K562 (cell line): ENCODE data around the gene MSTO1. TPM values are rescaled to one million over a fixed set of nuclear protein-coding genes. Genes with fewer than 3 reads are reported as not detected.
A peak's percentile ranks its signal among the peaks of the same experiment; 100 is the strongest.
"Not testable (repeated sequence)": the region's sequence is repeated elsewhere in the genome, so short reads cannot be mapped to it uniquely, and the experiment has no call there.

Experiments
- ATAC-seq: fragments of 200-7000 bp; cut with Tn5 transposase; 3 replicates; pipeline ENCODE4 v1.9.1; 2020; ENCODE audit warnings: moderate library complexity
- BruUV-seq: library from RNA; stranded (reverse); fragments of 400-500 nt; replicated peaks from 2 replicates; lab custom pipeline; 2021; lab: Mats Ljungman, UMichigan
- CTCF ChIA-PET: fragments of 300-600 bp; formaldehyde crosslinking; extraction: SDS; loops from one replicate; lab custom pipeline; 2021; ENCODE audit warnings: low intra/inter-chr PET ratio; lab: Yijun Ruan, JAX
- POLR2A ChIA-PET: fragments of 300-600, 350-650 bp; sonication (Branson Sonifier 250); formaldehyde crosslinking; extraction: SDS; loops from one replicate; lab custom pipeline; 2021; ENCODE audit warnings: antibody characterized with exemption, inconsistent platforms; lab: Yijun Ruan, JAX
- DNase-seq, 4 experiments: peaks; one replicate each; pipeline versions ENCODE4 v3.0.0 to v3.0.0-alpha.2; 2011 to 2018; ENCODE audit warnings: low spot score in 3 of 4, mixed read lengths in 3 of 4; ENCODE audit errors: extremely low read depth in 1 of 4
- FAIRE-seq: peaks from 2 replicates; lab custom pipeline; 2011; peaks lifted over from hg19 to GRCh38; lab: Jason Lieb, UNC
- H2AFZ ChIP-seq: 2 replicates; pipeline ENCODE4 v1.6.0; 2011; ENCODE audit warnings: low read depth, low read length, control low read depth, inconsistent platforms
- H3K27ac ChIP-seq: fragments of 200-600 bp; 3 replicates; pipeline ENCODE4 v1.8.0; 2011; ENCODE audit warnings: low read depth, mild to moderate bottlenecking, control low read depth, inconsistent platforms, low read length, moderate library complexity, mixed read lengths; ENCODE audit errors: extremely low read depth
- H3K27me3 ChIP-seq, 2 experiments: fragments of 300-600 bp in 1 of 2; 2 replicates in 1 of 2; 3 replicates in 1 of 2; pipeline versions ENCODE4 v1.6.0 to v1.8.0; 2011; ENCODE audit warnings: inconsistent platforms in 2 of 2, low read length in 2 of 2, mild to moderate bottlenecking in 1 of 2, mixed read lengths in 1 of 2, moderate library complexity in 1 of 2; ENCODE audit not compliant: control insufficient read depth in 2 of 2, insufficient read depth in 2 of 2
- H3K36me3 ChIP-seq: fragments of 300-600 bp; 3 replicates; pipeline ENCODE4 v1.8.0; 2011; ENCODE audit warnings: mild to moderate bottlenecking, low read length, inconsistent platforms; ENCODE audit not compliant: control insufficient read depth, insufficient read depth
- H3K4me1 ChIP-seq, 2 experiments: fragments of 200-600 bp in 1 of 2; replicated peaks in 1 of 2; 2 replicates in 1 of 2; 3 replicates in 1 of 2; pipeline versions ENCODE4 v1.5.1 to v1.8.0; 2011; ENCODE audit warnings: inconsistent platforms in 2 of 2, low read length in 2 of 2, mild to moderate bottlenecking in 1 of 2, mixed read lengths in 1 of 2, moderate library complexity in 1 of 2; ENCODE audit not compliant: control insufficient read depth in 2 of 2, insufficient read depth in 2 of 2
- H3K4me2 ChIP-seq: 2 replicates; pipeline ENCODE4 v1.6.1; 2011; ENCODE audit warnings: low read length, control low read depth, inconsistent platforms, mixed read lengths; ENCODE audit not compliant: insufficient read depth
- H3K4me3 ChIP-seq: fragments of 200-600 bp; sonication (generic), shearing (Covaris generic); 2 replicates; pipeline ENCODE4 v1.5.1; 2016; ENCODE audit warnings: control low read depth, inconsistent platforms
- H3K79me2 ChIP-seq: fragments of 200-600 bp; 3 replicates; pipeline ENCODE4 v1.8.0; 2011; ENCODE audit warnings: low read length, inconsistent platforms; ENCODE audit not compliant: control insufficient read depth, insufficient read depth
- H3K9ac ChIP-seq, 2 experiments: 2 replicates each; pipeline versions ENCODE4 v1.6.0 to v1.6.1; 2011; ENCODE audit warnings: low read depth in 2 of 2, low read length in 2 of 2, control low read depth in 1 of 2, inconsistent platforms in 1 of 2, mild to moderate bottlenecking in 1 of 2, mixed read lengths in 1 of 2; ENCODE audit not compliant: insufficient read depth in 1 of 2
- H3K9me1 ChIP-seq: one replicate; pipeline ENCODE4 v1.6.0; 2011; ENCODE audit warnings: inconsistent platforms, mild to moderate bottlenecking, low read length, moderate library complexity; ENCODE audit not compliant: control insufficient read depth, insufficient read depth
- H3K9me3 ChIP-seq: replicated peaks from 2 replicates; pipeline ENCODE4 v1.5.1; 2011; ENCODE audit warnings: low read depth, low read length, inconsistent platforms; ENCODE audit not compliant: control insufficient read depth, insufficient read depth
- H4K20me1 ChIP-seq: replicated peaks from 2 replicates; pipeline ENCODE4 v1.6.1; 2011; ENCODE audit warnings: low read length, inconsistent platforms, mixed read lengths; ENCODE audit not compliant: control insufficient read depth, insufficient read depth
- CAMTA2 ChIP-seq: fragments of 250-450 bp; sonication (Bioruptor Pico); conservative IDR thresholded peaks from 2 replicates; pipeline ENCODE4 v1.5.1; 2022
- CBX1 ChIP-seq: sonication (generic); IDR thresholded peaks from 2 replicates; pipeline ENCODE4 v1.6.1; 2016; ENCODE audit warnings: antibody characterized with exemption, low read depth, mild to moderate bottlenecking
- CBX3 ChIP-seq, 2 experiments: IDR thresholded peaks; 1 replicate in 1 of 2; 2 replicates in 1 of 2; pipeline ENCODE4 v1.6.1; 2012; ENCODE audit warnings: inconsistent platforms in 2 of 2, low read length in 2 of 2, borderline replicate concordance in 1 of 2, control low read depth in 1 of 2
- CBX5 ChIP-seq: IDR thresholded peaks from 2 replicates; pipeline ENCODE4 v1.6.1; 2014; ENCODE audit warnings: low read depth, borderline replicate concordance
- EHMT2 ChIP-seq: fragments of 450-650 bp; IDR thresholded peaks from 2 replicates; pipeline ENCODE4 v1.6.1; 2018; ENCODE audit warnings: antibody characterized with exemption
- RAD21 ChIP-seq, 2 experiments: fragments of 250-450 bp in 1 of 2; fragments of 450-650 bp in 1 of 2; sonication (Bioruptor Pico) in 1 of 2; formaldehyde crosslinking in 1 of 2; IDR thresholded peaks in 1 of 2; conservative IDR thresholded peaks in 1 of 2; 2 replicates each; pipeline versions ENCODE4 v1.4.0 to v1.8.0; 2020 to 2022; ENCODE audit warnings: mild to moderate bottlenecking in 2 of 2, moderate library complexity in 1 of 2
- RNF219 ChIP-seq: fragments of 250-450 bp; sonication (Bioruptor Pico); IDR thresholded peaks from 2 replicates; pipeline ENCODE4 v1.5.0; 2022; ENCODE audit warnings: mild to moderate bottlenecking
- TBP ChIP-seq: optimal IDR thresholded peaks from 2 replicates; pipeline ENCODE3; 2011; ENCODE audit warnings: low read depth, low read length, improper control_type of control experiment
- TRIM24 ChIP-seq, 2 experiments: fragments of 450-650 bp; IDR thresholded peaks; 2 replicates each; pipeline ENCODE4 v1.6.1; 2016
- TRIM28 ChIP-seq: fragments of 450-650 bp; IDR thresholded peaks from 2 replicates; pipeline ENCODE4 v1.6.1; 2017
- ZNF280B ChIP-seq: fragments of 250-450 bp; sonication (Bioruptor Pico); IDR thresholded peaks from 2 replicates; pipeline ENCODE4 v1.5.1; 2021; ENCODE audit warnings: mild to moderate bottlenecking
- ZNF41 ChIP-seq: fragments of 250-450 bp; sonication (Bioruptor Pico); conservative IDR thresholded peaks from 2 replicates; pipeline ENCODE4 v1.4.0; 2020; ENCODE audit warnings: mild to moderate bottlenecking
- ZNF445 ChIP-seq: fragments of 250-450 bp; sonication (Bioruptor Pico); IDR thresholded peaks from 2 replicates; pipeline ENCODE4 v1.4.0; 2020; ENCODE audit warnings: low read depth, mild to moderate bottlenecking, moderate library complexity
- WGBS: fragments of 100-300 bp; shearing (Covaris generic); methylation state at CpG from one replicate; pipeline ENCODE4 v1.1.6; 2016; ENCODE audit warnings: low coverage, mixed read lengths; ENCODE audit not compliant: insufficient coverage; ENCODE audit errors: missing lambda C conversion rate; 5-methylcytosine and 5-hydroxymethylcytosine counted together
- in situ Hi-C: fragments of 300-500 bp; cut with MboI; formaldehyde crosslinking; loops from 4 replicates; pipeline ENCODE4 v1.15.0; 2018; ENCODE audit warnings: inconsistent platforms, mixed read lengths
- intact Hi-C: fragments of 100-400 bp; cut with micrococcal nuclease; formaldehyde crosslinking; loops from 2 replicates; pipeline ENCODE4 v1.14.2; 2022
- polyA plus RNA-seq, 8 experiments: library from polyadenylated mRNA; depleted of rRNA in 4 of 8; stranded (reverse) in 5 of 8; unstranded in 3 of 8; fragments of >200 nt; fragmentation: Nextera tagmentation in 2 of 8; fragmentation: Illumina TruSeq in 1 of 8; extraction: Ambion mirVana in 2 of 8; extraction: Trizol in 1 of 8; gene quantifications; 2 replicates each; pipeline versions ENCODE4 v1.2.1 to v1.2.3, GENCODE V29; 2011 to 2014; ENCODE audit warnings: inconsistent platforms in 1 of 8, missing spikeins in 1 of 8
- total RNA-seq, 7 experiments: library from RNA; depleted of rRNA in 6 of 7; stranded (reverse); fragments of >200 nt in 6 of 7; fragmentation: Illumina TruSeq in 2 of 7; extraction: Trizol in 2 of 7; gene quantifications; 2 replicates each; pipeline versions ENCODE4 v1.2.1 to v1.2.3, GENCODE V29; 2011 to 2021; ENCODE audit warnings: low replicate concordance in 1 of 7

MSTO1 gene
- total and polyA plus RNA-seq, 9 of the 15 experiments (the other 6 are each of a cell fraction or from before 2014, with no cell fraction given), result 18.8 to 71.1 (median 47.3) TPM

- intact Hi-C loops, H3K4me3 ChIP-seq, H3K9me1 ChIP-seq, POLR2A ChIA-PET, H3K9ac ChIP-seq, H3K27me3 ChIP-seq, ATAC-seq, H3K4me1 ChIP-seq, in situ Hi-C loops, H3K27ac ChIP-seq, H3K36me3 ChIP-seq, DNase-seq, FAIRE-seq, H3K9me3 ChIP-seq, BruUV-seq, H4K20me1 ChIP-seq, H3K4me2 ChIP-seq, H3K79me2 ChIP-seq, H2AFZ ChIP-seq: not testable (repeated sequence)
- CTCF ChIA-PET, result interaction anchor here (0.6 kb wide), 1 partner anchor 35 kb away, joined by 3 read pairs; no protein-coding TSS in a partner anchor
- WGBS, result 38% methylated on average over 10 of the region's 11 CpGs
- TF ChIP-seq CBX3 (IDR thresholded peaks at IDR 0.05; ENCODE audit: borderline replicate concordance in 1 of 2, low read length in 2 of 2) (peak in 1 of 2 experiments; percentile 91; a peak in 1 of 3 replicates), TRIM24 (IDR thresholded peaks at IDR 0.05) (0 out of 4 replicates have a peak, but pooled peaks of 1 of the 2 experiments have one; percentile 49), ZNF445 (peak; percentile 90), CBX5 (peak; percentile 85; the same call in 1 of the 2 replicates), TRIM28 (peak; percentile 83), CBX1 (0 out of 2 replicates have a peak, but pooled peaks have one; percentile 48)
Observed at GRCh38 chr1:155642559-155643180, 32.7 kb downstream of the MSTO1 start.

GRCh38 chr1:155643230-155643629, 33.2 kb downstream of the MSTO1 start:
- Histone ChIP-seq H3K4me2 (no peak overlapping the region), H3K79me2 (no peaks in the 10 kb centered on the region), H3K4me3 (no peak overlapping the region), H3K27me3 (no peaks in the 10 kb centered on the region), H3K9me1 (no peaks in the 10 kb centered on the region), H3K9me3 (peaks cover 7% of the 10 kb centered on the region), H4K20me1 (no peaks in the 10 kb centered on the region), H3K4me1 (no peaks in the 10 kb centered on the region; a peak in 1 of 5 replicates), H3K9ac (no peak overlapping the region), H3K27ac (no peak overlapping the region), H2AFZ (no peak overlapping the region), H3K36me3 (no peaks in the 10 kb centered on the region)
- WGBS, result 10% methylated on average over 3 of the region's 3 CpGs
- ATAC-seq (peak; percentile 50; the same call in 2 of the 3 replicates), DNase-seq (no peak), FAIRE-seq (no peak)
- BruUV-seq, result no TSS peak
- ChIA-PET POLR2A (no interaction called here), CTCF (no interaction called here)
- intact Hi-C loops, result no loop called here
- in situ Hi-C loops, result no loop called here
- TF ChIP-seq RNF219, result no peak
- no peak for TF ChIP-seq RAD21 (CRISPR knock-in tag; conservative IDR thresholded peaks at IDR 0.05 in 1 of 2, IDR thresholded peaks at IDR 0.05 in 1 of 2)
- TF ChIP-seq ZNF280B (CRISPR knock-in tag), result 0 out of 2 replicates have a peak, but pooled peaks have one; percentile 62
- no peak for TF ChIP-seq EHMT2
- no peak for TF ChIP-seq TBP
- no peak for TF ChIP-seq CAMTA2 (CRISPR knock-in tag)
- TF ChIP-seq ZNF41 (CRISPR knock-in tag), result no peak
- peak; percentile 89 for TF ChIP-seq TRIM28
